Left lung (tissue), 10 donors: ENCODE data around the gene AQP5. TPM values are rescaled to one million over a fixed set of nuclear protein-coding genes. Genes with fewer than 3 reads are reported as not detected.

ENCODE experiments used
- ATAC-seq: fragments of 200-7000 bp; cut with Tn5 transposase; one replicate; pipeline ENCODE4 v1.9.1; 2020; ENCODE audit warnings: moderate library complexity
- DNase-seq, 4 donors: peaks; one replicate each; pipeline ENCODE4 v3.0.0-alpha.2; 2013 to 2020
- H3K27ac ChIP-seq, 2 donors: fragments of 200-600 bp; sonication (generic) in 1 of 2; one replicate each; pipeline versions ENCODE4 v1.5.0 to v1.8.0; 2020 to 2021
- H3K27me3 ChIP-seq, 2 donors: fragments of 200-600 bp; sonication (generic) in 1 of 2; one replicate each; pipeline versions ENCODE4 v1.5.0 to v1.8.0; 2020 to 2021
- H3K36me3 ChIP-seq, 2 donors: fragments of 200-600 bp; sonication (generic) in 1 of 2; one replicate each; pipeline versions ENCODE4 v1.5.0 to v1.8.0; 2020 to 2021
- H3K4me1 ChIP-seq, 2 donors: fragments of 200-600 bp; one replicate each; pipeline ENCODE4 v1.8.0; 2021
- H3K4me3 ChIP-seq, 2 donors: fragments of 200-600 bp; sonication (generic) in 1 of 2; one replicate each; pipeline versions ENCODE4 v1.5.0 to v1.8.0; 2020 to 2021; ENCODE audit warnings: mild to moderate bottlenecking in 1 of 2
- H3K9me3 ChIP-seq, 2 donors: fragments of 200-600 bp; sonication (generic) in 1 of 2; one replicate each; pipeline versions ENCODE4 v1.5.0 to v1.8.0; 2020 to 2021
- intact Hi-C, 2 donors: fragments of 100-400 bp; cut with DNase I; formaldehyde crosslinking; loops; one replicate each; pipeline versions ENCODE4 v1.11.2 to v1.14.2; 2022
- polyA plus RNA-seq, 6 donors: library from polyadenylated mRNA; unstranded; fragments of 120-200 nt; gene quantifications; one replicate each; pipeline ENCODE4 v1.2.1, GENCODE V29; 2013; ENCODE audit not compliant: insufficient read length in 6 of 6
- total RNA-seq, 2 donors: library from RNA; stranded (reverse); fragmentation: NEBNext Ultra II Directional; extraction: Animal tissue kit (Norgen Biotek cat#: 25700); gene quantifications; one replicate each; pipeline ENCODE4 v1.2.1, GENCODE V29; 2021
- TF ChIP-seq, protein P1 (sequence below), 2 donors: fragments of 200-600 bp; sonication (generic) in 1 of 2; IDR thresholded peaks; one replicate each; pipeline versions ENCODE4 v1.5.0 to v1.8.0; 2021; ENCODE audit warnings: antibody characterized with exemption in 2 of 2
- donor health status: DM: no; HTN: yes; CAD: no.
- donor health status: DM: no; HTN: no; CAD: no.

The AQP5 gene
- total and polyA plus RNA-seq, 8 donors, result 3.8 to 10.0 (median 7.1) TPM

DNA sequence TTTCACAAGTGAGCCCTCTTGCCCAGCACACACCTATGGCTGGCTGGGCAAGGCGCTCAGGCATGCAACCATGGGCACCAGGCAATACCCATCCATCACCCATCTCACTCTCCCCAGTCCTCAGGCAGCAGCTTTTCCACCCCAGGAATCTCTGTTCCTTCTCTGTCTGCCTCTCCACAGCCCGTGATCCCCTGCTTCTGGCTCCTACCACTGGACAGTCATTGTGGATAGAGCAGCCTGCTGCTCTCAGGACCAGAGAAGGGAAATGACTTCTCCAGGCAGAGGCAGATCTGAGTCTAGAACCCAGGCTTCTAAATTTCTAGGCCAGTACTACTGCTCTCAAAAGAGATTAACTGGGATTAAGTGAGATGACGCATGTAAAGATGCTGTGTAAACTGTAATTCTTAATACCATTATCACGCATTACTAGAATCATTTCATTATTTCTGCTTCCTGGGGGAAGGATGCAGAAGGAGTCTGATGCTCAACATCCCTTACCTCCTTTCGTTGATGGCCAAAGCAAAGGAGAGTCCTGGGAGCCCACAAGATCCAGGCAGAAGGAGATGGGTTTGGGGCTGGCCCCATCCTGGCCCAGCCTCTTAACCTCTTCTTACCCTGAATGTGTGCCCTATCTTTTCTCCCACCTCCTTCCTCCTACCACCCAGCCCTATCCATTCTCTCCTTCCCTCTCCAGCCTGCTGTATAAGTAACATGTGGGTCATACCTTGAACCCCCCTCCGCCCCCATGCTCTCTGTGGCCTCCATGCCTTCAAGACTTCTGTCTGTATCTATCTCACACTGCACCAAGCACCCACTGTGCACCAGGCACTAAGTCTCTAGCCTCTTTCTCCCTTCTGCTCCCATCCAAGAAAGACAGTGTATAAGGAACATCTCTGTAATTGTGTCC is 4.8 kb upstream of the AQP5 start:
- no peak overlapping the region for H3K27ac ChIP-seq
- no peak for DNase-seq
- TF ChIP-seq, protein P1, sequence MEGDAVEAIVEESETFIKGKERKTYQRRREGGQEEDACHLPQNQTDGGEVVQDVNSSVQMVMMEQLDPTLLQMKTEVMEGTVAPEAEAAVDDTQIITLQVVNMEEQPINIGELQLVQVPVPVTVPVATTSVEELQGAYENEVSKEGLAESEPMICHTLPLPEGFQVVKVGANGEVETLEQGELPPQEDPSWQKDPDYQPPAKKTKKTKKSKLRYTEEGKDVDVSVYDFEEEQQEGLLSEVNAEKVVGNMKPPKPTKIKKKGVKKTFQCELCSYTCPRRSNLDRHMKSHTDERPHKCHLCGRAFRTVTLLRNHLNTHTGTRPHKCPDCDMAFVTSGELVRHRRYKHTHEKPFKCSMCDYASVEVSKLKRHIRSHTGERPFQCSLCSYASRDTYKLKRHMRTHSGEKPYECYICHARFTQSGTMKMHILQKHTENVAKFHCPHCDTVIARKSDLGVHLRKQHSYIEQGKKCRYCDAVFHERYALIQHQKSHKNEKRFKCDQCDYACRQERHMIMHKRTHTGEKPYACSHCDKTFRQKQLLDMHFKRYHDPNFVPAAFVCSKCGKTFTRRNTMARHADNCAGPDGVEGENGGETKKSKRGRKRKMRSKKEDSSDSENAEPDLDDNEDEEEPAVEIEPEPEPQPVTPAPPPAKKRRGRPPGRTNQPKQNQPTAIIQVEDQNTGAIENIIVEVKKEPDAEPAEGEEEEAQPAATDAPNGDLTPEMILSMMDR (IDR thresholded peaks at IDR 0.05), result no peak
- H3K36me3 ChIP-seq, result no peaks in the 10 kb centered on the region
- intact Hi-C loops, result no loop called here
- peaks cover 10 to 48% of the 10 kb centered on the region in 2 donors for H3K4me1 ChIP-seq
- no peak for ATAC-seq
- no peaks in the 10 kb centered on the region for H3K9me3 ChIP-seq
- no peak overlapping the region for H3K4me3 ChIP-seq
- peaks cover 31 to 89% of the 10 kb centered on the region in 2 donors for H3K27me3 ChIP-seq

DNA sequence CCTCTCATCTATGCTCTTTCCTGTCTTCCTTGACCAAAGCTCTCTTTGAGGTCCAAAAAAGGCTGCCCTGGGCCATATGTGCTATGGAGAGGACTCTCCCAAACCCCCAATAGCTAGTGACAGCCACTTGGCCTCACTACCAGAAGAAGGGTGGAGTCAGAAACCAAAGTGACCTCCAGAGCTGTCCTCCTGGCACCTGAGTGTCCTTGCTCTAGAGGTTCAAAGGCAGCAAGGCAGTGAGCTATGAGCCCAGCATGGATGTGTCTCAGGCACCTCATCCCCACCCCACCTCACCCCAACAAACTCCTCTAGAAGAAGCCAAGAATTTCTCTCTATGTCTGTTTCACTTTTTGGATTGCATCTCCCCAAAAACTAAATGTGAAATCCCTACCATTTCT is 4.1 kb upstream of the AQP5 start:
- intact Hi-C loops, result no loop called here
- DNase-seq (no peak), ATAC-seq (no peak)
- Histone ChIP-seq H3K36me3 (no peaks in the 10 kb centered on the region), H3K4me3 (no peak overlapping the region), H3K27me3 (peaks cover 31 to 96% of the 10 kb centered on the region in 2 donors), H3K27ac (no peak overlapping the region), H3K9me3 (no peaks in the 10 kb centered on the region), H3K4me1 (peaks cover 6 to 48% of the 10 kb centered on the region in 2 donors)
- TF ChIP-seq, protein P1 (IDR thresholded peaks at IDR 0.05), result no peak

DNA sequence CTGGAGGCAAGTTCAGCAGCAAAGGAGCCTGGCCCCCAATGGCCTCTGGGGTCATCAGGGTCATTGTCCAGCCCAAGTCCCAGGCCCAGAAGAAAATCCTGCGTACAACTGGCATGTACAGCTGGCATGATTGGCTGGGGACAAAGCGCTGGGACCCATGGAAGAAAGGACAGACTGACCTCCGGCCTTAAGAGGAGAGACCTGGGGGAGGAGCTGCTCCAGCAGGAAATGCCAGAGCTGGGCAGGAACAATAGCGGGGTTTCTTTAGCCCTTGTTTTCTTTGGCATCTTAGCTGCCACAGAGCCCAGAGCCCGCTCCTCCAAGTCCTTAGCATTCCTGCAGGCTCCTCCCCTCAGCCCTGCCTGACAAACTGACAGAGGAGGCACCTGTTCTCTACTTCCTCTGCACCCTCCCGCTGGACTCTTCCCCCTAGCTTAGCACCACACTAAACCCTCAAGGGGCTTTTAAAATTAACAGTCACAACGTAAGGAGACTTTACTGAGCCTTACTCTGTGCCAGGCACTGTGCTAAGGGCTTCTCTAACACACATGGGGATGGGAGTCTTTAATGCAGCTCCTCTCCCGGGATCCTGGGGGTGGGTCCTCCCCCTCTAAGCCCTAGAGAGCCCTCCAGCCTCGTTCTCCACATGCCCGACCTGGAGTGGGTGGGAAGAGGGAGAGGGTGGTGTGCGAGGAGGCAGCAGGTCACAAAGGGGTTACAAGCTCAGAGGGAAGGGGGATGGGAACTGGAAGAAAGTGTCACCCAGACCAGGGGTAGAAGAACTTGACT is 1.8 kb upstream of the AQP5 start:
- Histone ChIP-seq H3K4me3 (no peak overlapping the region), H3K27me3 (peaks cover 25 to 98% of the 10 kb centered on the region in 2 donors), H3K27ac (peak overlapping the region in 1 of 2 donors; percentile 39), H3K36me3 (no peaks in the 10 kb centered on the region), H3K9me3 (no peaks in the 10 kb centered on the region), H3K4me1 (peaks cover 6 to 36% of the 10 kb centered on the region in 2 donors)
- intact Hi-C loops, result no loop called here
- peak in 2 of 4 donors; percentile 68 to 73 for DNase-seq
- TF ChIP-seq, protein P1 (IDR thresholded peaks at IDR 0.05), result no peak
- ATAC-seq, result peak; percentile 79

DNA sequence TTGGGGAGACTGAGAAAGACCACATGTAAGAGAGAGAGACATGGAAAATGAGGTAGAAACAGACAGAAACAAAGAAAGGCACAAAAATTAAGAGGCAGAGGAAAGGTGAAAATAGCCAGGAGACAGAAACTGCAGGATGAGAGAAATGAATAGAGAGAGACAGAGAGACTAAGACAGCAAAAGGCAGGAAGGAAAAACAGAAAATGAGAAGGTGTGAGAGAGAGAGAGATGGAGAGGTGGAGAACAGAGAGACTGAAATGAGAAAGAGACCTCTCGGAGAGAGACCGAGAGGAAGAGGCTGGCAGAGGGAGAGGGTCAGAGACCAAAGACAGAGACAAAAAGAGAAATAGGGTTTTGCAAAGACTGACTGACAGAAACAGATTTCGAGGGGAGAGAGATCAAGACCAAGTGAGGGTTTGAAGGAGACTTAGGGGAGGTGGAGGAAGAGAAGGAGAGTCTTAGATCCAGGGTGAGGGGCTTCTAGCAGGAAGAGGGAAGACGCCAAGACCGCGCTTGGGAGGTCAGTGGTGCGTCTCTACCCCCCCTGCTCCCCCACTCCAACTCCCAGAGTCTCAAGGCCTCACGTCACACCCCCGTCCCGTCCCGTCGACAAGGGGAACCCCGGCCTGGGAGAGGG is 1.1 kb upstream of the AQP5 start:
- intact Hi-C loops, result no loop called here
- Histone ChIP-seq H3K27ac (no peak overlapping the region), H3K4me1 (peaks cover 6 to 29% of the 10 kb centered on the region in 2 donors)

More for the DNA sequence above, 1.1 kb upstream of the AQP5 start:
- TF ChIP-seq, protein P1 (IDR thresholded peaks at IDR 0.05), result no peak
- Histone ChIP-seq H3K27me3 (peaks cover 18 to 98% of the 10 kb centered on the region in 2 donors), H3K36me3 (no peaks in the 10 kb centered on the region), H3K9me3 (no peaks in the 10 kb centered on the region), H3K4me3 (no peak overlapping the region)
- DNase-seq (no peak), ATAC-seq (no peak)
